Measurements from ENCODE around the gene DBP.

- peak; percentile 15; the same call in 1 of the 2 replicates for TF ChIP-seq CTCF (IDR thresholded peaks at IDR 0.05)
- TF ChIP-seq ZFX (IDR thresholded peaks at IDR 0.05; ENCODE audit: borderline replicate concordance), result no peak
Measured at GRCh38 chr19:48637948-48638830, 1.0 kb upstream of the DBP start.
